Activated T-cell treated with anti-CD3 and anti-CD28 coated beads for 24 hours (primary cell): ENCODE data around the gene CNOT8.
"Not testable (repeated sequence)": the region's sequence is repeated elsewhere in the genome, so short reads cannot be mapped to it uniquely, and the experiment has no call there.

Experiments used
- DNase-seq: peaks from one replicate; pipeline ENCODE4 v3.0.0-alpha.2; 2020; ENCODE audit warnings: low read depth

Gene CNOT8

GRCh38 chr5:154835701-154836052 lies 22.8 kb upstream of the CNOT8 start:
- not testable (repeated sequence) for DNase-seq

GRCh38 chr5:154836225-154836624 lies 22.2 kb upstream of the CNOT8 start:
- no peak for DNase-seq

GRCh38 chr5:154837009-154837901 lies 21.2 kb upstream of the CNOT8 start:
- DNase-seq, result no peak

- no peak for DNase-seq
Observed at GRCh38 chr5:154840435-154841272, 17.8 kb upstream of the CNOT8 start.

- DNase-seq, result no peak
Observed at GRCh38 chr5:154841273-154841661, 17.2 kb upstream of the CNOT8 start.

- DNase-seq, result no peak
Observed at GRCh38 chr5:154842689-154843530, 15.5 kb upstream of the CNOT8 start.

- no peak for DNase-seq
Observed at GRCh38 chr5:154844809-154845208, 13.6 kb upstream of the CNOT8 start.

GRCh38 chr5:154849264-154849785 lies 9.1 kb upstream of the CNOT8 start:
- no peak for DNase-seq

- no peak for DNase-seq
Observed at GRCh38 chr5:154849791-154850201, 8.6 kb upstream of the CNOT8 start.

- no peak for DNase-seq
Observed at GRCh38 chr5:154850255-154851062, 8.0 kb upstream of the CNOT8 start, which contains the start of gene FAXDC2. TSS of gene FAXDC2 (minus strand) at chr5:154850603. CDS start at chr5:154838178, 12,425 bp downstream.

- DNase-seq, result no peak
Observed at GRCh38 chr5:154851351-154851750, 7.1 kb upstream of the CNOT8 start.

GRCh38 chr5:154857530-154858296 lies 714 bp upstream of the CNOT8 start:
- DNase-seq, result peak; percentile 76

GRCh38 chr5:154858972-154859871 lies 795 bp downstream of the CNOT8 start:
- no peak for DNase-seq

GRCh38 chr5:154860123-154860522 lies 1.7 kb downstream of the CNOT8 start:
- no peak for DNase-seq

GRCh38 chr5:154860765-154861164 lies 2.3 kb downstream of the CNOT8 start:
- no peak for DNase-seq

GRCh38 chr5:154861946-154862345 lies 3.5 kb downstream of the CNOT8 start:
- no peak for DNase-seq

- no peak for DNase-seq
Observed at GRCh38 chr5:154862766-154863165, 4.3 kb downstream of the CNOT8 start.

- no peak for DNase-seq
Observed at GRCh38 chr5:154863291-154864080, 5.1 kb downstream of the CNOT8 start.
